Sigmoid colon (tissue), 7 donors: ENCODE data around the gene UBE4A. TPM values are rescaled to one million over a fixed set of nuclear protein-coding genes. Genes with fewer than 3 reads are reported as not detected.

ENCODE experiments used
- DNase-seq: peaks from one replicate; pipeline ENCODE4 v3.0.0-alpha.2; 2019
- H3K27ac ChIP-seq, 4 donors: fragments of 200-600 bp; sonication (generic); one replicate each; pipeline ENCODE4 v1.5.1; 2016 to 2019; ENCODE audit warnings: mild to moderate bottlenecking in 1 of 4
- H3K27me3 ChIP-seq, 3 donors: fragments of 200-600 bp; sonication (generic); one replicate each; pipeline ENCODE4 v1.5.1; 2019; ENCODE audit warnings: mild to moderate bottlenecking in 1 of 3
- H3K36me3 ChIP-seq, 4 donors: fragments of 200-600 bp; sonication (generic); one replicate each; pipeline ENCODE4 v1.5.1; 2016 to 2019
- H3K4me1 ChIP-seq, 4 donors: fragments of 200-600 bp; sonication (generic); one replicate each; pipeline ENCODE4 v1.5.1; 2017 to 2019
- H3K4me3 ChIP-seq, 4 donors: fragments of 200-600 bp; sonication (generic); one replicate each; pipeline ENCODE4 v1.5.1; 2017 to 2019; ENCODE audit warnings: mild to moderate bottlenecking in 2 of 4, moderate library complexity in 1 of 4
- H3K9me3 ChIP-seq, 4 donors: fragments of 200-600 bp in 3 of 4; sonication (generic) in 3 of 4; one replicate each; pipeline versions ENCODE4 v1.5.1 to v1.6.1; 2013 to 2019
- EP300 ChIP-seq, 4 donors: sonication (generic); formaldehyde crosslinking; IDR thresholded peaks; one replicate each; pipeline ENCODE4 v1.6.1; 2017; ENCODE audit warnings: antibody characterized with exemption in 4 of 4
- POLR2A ChIP-seq, 2 donors: fragments of 450-650 bp; IDR thresholded peaks; one replicate each; pipeline ENCODE4 v1.6.1; 2016; ENCODE audit warnings: antibody characterized with exemption in 2 of 2, mild to moderate bottlenecking in 2 of 2, moderate library complexity in 2 of 2
- POLR2AphosphoS5 ChIP-seq, 4 donors: sonication (generic); formaldehyde crosslinking; IDR thresholded peaks; one replicate each; pipeline ENCODE4 v1.6.1; 2017; ENCODE audit warnings: antibody characterized with exemption in 4 of 4
- WGBS, 2 donors: extraction: QIAGEN DNeasy Blood & Tissue Kit; methylation state at CpG; one replicate each; pipeline ENCODE4 v1.1.7; 2013; 5-methylcytosine and 5-hydroxymethylcytosine counted together
- intact Hi-C: fragments of 100-400 bp; cut with DNase I; formaldehyde crosslinking; loops from one replicate; pipeline ENCODE4 v1.15.1; 2023
- polyA plus RNA-seq, 3 donors: library from polyadenylated mRNA; stranded (reverse); fragments of 200-250 nt; gene quantifications; one replicate each; pipeline ENCODE4 v1.2.3, GENCODE V29; 2013
- small RNA-seq, 3 donors: library from RNA; depleted of rRNA; stranded (forward); fragments of <200 nt; gene quantifications; one replicate each; pipeline ENCODE3, GENCODE V24; 2016
- total RNA-seq, 4 donors: library from RNA; depleted of rRNA; stranded (reverse); fragments of >200 nt; gene quantifications; one replicate each; pipeline ENCODE4 v1.1.0, GENCODE V29; 2016
- TF ChIP-seq, protein P1 (sequence below), 4 experiments: fragments of 450-650 bp in 3 of 4; fragments of 200-600 bp in 1 of 4; IDR thresholded peaks; one replicate each; pipeline ENCODE4 v1.5.1; 2016 to 2019; ENCODE audit warnings: antibody characterized with exemption in 4 of 4, mild to moderate bottlenecking in 3 of 4, moderate library complexity in 2 of 4
- donor health status: healthy with polysubstance abuse.
- donor health status: Bipolar disorder and iron deficiency.
- donor health status: healthy.

The UBE4A gene
- total and polyA plus RNA-seq, 7 donors: 2.1 to 37.4 (median 33.8) TPM

DNA sequence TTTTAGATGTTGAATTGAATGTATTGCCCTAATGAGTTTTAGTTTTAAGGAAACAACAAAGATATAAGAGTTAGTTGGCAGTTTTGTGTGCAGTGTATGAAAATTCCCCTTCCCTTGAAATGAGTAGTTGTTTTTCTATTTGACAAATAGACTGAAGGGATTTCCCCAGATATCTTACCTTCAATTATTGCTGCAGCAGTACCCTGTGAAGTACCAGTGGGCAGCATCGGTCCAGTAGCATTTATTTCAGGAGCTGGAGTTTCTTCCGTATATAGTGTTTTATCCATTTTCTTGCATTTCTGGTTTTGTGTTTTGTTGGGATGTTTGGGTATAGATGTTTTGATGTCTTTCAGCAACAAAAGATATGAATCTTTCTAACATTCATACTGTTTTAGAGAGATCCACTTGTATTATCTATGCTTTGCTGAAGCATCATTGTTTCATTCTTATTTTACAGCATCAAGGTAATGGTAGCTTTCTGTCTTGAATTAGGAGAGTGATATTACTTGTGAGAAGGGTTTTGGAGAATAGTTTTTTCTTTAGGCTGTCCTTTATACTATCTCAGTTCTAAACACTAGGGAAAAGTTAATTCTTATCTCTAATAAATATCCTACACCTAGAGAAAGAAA is 84.3 kb downstream of the UBE4A start:
- Histone ChIP-seq H3K27ac (no peak overlapping the region), H3K27me3 (no peaks in the 10 kb centered on the region), H3K36me3 (no peaks in the 10 kb centered on the region), H3K9me3 (no peaks in the 10 kb centered on the region), H3K4me1 (peaks cover 0 to 64% (median 41%) of the 10 kb centered on the region in 4 donors), H3K4me3 (no peak overlapping the region)
- no peak for DNase-seq
- intact Hi-C loops: no loop called here
- TF ChIP-seq EP300 (IDR thresholded peaks at IDR 0.05) (no peak), POLR2A (IDR thresholded peaks at IDR 0.05) (no peak), POLR2AphosphoS5 (IDR thresholded peaks at IDR 0.05) (no peak)
- TF ChIP-seq, protein P1, sequence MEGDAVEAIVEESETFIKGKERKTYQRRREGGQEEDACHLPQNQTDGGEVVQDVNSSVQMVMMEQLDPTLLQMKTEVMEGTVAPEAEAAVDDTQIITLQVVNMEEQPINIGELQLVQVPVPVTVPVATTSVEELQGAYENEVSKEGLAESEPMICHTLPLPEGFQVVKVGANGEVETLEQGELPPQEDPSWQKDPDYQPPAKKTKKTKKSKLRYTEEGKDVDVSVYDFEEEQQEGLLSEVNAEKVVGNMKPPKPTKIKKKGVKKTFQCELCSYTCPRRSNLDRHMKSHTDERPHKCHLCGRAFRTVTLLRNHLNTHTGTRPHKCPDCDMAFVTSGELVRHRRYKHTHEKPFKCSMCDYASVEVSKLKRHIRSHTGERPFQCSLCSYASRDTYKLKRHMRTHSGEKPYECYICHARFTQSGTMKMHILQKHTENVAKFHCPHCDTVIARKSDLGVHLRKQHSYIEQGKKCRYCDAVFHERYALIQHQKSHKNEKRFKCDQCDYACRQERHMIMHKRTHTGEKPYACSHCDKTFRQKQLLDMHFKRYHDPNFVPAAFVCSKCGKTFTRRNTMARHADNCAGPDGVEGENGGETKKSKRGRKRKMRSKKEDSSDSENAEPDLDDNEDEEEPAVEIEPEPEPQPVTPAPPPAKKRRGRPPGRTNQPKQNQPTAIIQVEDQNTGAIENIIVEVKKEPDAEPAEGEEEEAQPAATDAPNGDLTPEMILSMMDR (IDR thresholded peaks at IDR 0.05): no peak
- 68 to 80% methylated on average over 2 of the region's 2 CpGs for WGBS, 2 donors

DNA sequence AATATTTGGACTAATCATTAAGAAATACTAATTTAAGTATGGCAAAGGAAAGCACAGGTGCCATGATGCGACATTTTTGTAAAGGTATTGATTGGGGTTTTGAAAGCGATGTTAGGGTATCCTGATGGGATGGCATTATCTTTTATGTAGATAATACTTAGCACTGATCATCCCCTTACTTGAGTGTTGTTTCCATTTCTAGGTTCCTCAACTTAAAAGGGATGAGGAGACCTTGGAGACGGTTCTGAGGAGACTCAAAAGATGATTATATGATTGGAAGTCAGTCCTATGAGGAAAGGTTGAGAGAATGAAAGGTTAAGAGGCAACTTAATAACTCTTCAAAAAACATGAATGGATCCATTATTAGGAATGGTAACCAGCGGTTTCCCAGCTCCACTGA is 88.0 kb downstream of the UBE4A start:
- intact Hi-C loops: no loop called here
- Histone ChIP-seq H3K9me3 (no peaks in the 10 kb centered on the region), H3K36me3 (no peaks in the 10 kb centered on the region), H3K4me3 (no peak overlapping the region), H3K4me1 (peaks cover 0 to 31% (median 14%) of the 10 kb centered on the region in 4 donors), H3K27me3 (no peaks in the 10 kb centered on the region), H3K27ac (no peak overlapping the region)
- TF ChIP-seq POLR2AphosphoS5 (IDR thresholded peaks at IDR 0.05) (no peak), POLR2A (IDR thresholded peaks at IDR 0.05) (no peak), EP300 (IDR thresholded peaks at IDR 0.05) (no peak)
- TF ChIP-seq, protein P1 (IDR thresholded peaks at IDR 0.05): no peak
- 95 to 97% methylated on average over 4 of the region's 4 CpGs for WGBS, 2 donors
- DNase-seq: no peak

DNA sequence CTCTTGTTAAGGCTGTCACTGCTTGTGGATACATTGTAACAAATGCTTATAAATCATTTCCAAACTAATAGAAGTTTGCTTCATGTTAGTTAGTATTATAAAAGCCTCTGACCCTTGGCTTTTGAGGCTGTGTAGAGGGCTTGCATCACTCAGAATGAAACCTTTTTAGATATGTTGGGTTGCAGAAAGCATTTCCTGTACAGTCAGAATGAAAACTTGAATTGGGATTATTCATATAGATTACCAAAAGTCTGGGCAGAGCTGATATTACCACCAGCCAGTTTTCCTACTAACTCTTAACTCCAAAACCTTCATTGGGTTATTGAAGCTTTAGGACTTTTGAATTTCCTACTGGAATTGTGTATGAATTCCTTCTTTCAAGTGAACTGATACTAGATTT is 88.9 kb downstream of the UBE4A start:
- H3K4me1 ChIP-seq: peaks cover 0 to 22% (median 6%) of the 10 kb centered on the region in 4 donors
- intact Hi-C loops: no loop called here

More for the DNA sequence above, 88.9 kb downstream of the UBE4A start:
- no peak overlapping the region for H3K4me3 ChIP-seq
- H3K27ac ChIP-seq: no peak overlapping the region
- TF ChIP-seq EP300 (IDR thresholded peaks at IDR 0.05) (no peak), POLR2A (IDR thresholded peaks at IDR 0.05) (no peak), POLR2AphosphoS5 (IDR thresholded peaks at IDR 0.05) (no peak)
- TF ChIP-seq, protein P1 (IDR thresholded peaks at IDR 0.05): no peak
- H3K36me3 ChIP-seq: no peaks in the 10 kb centered on the region
- H3K27me3 ChIP-seq: no peaks in the 10 kb centered on the region
- DNase-seq: no peak
- no peaks in the 10 kb centered on the region for H3K9me3 ChIP-seq

Small RNA genes within 50 kb of the gene (small RNA-seq; reads per million reads assigned to genes)
- gene AP001582.1: 0 reads per million in 3 donors

Other genes with a start within 250 kb of the UBE4A start
- gene SCN4B, start 206.8 kb upstream of the UBE4A start, total RNA-seq: 1 to 10 TPM; 1.3 to 2.2 (median 1.5) TPM
- 1 to 10 TPM in 2 of 3 donors, under 1 TPM in 1; 0.92 to 1.3 (median 1.2) TPM for gene SCN4B, start 206.8 kb upstream of the UBE4A start, polyA plus RNA-seq
- gene SCN2B, start 183.0 kb upstream of the UBE4A start, total RNA-seq: 1 to 10 TPM in 3 of 4 donors, under 1 TPM in 1; 0.95 to 1.7 (median 1.2) TPM
- under 1 TPM; 0.23 to 0.74 (median 0.60) TPM for gene SCN2B, start 183.0 kb upstream of the UBE4A start, polyA plus RNA-seq
- gene JAML, start 134.6 kb upstream of the UBE4A start, total RNA-seq: 1 to 10 TPM; 3.3 to 6.1 (median 5.6) TPM
- 10 to 100 TPM in 2 of 3 donors, 1 to 10 TPM in 1; 9.0 to 35.1 (median 16.5) TPM for gene JAML, start 134.6 kb upstream of the UBE4A start, polyA plus RNA-seq
- under 1 TPM; 0.16 to 0.55 (median 0.31) TPM for gene MPZL3, start 107.2 kb upstream of the UBE4A start, total RNA-seq
- 1 to 10 TPM; 2.4 to 6.2 (median 4.4) TPM for gene MPZL3, start 107.2 kb upstream of the UBE4A start, polyA plus RNA-seq
- 10 to 100 TPM in 1 of 4 donors, 1 to 10 TPM in 3; 7.7 to 12.8 (median 8.3) TPM for gene MPZL2, start 95.3 kb upstream of the UBE4A start, total RNA-seq
- 10 to 100 TPM in 2 of 3 donors, 1 to 10 TPM in 1; 9.6 to 27.6 (median 13.9) TPM for gene MPZL2, start 95.3 kb upstream of the UBE4A start, polyA plus RNA-seq
- gene CD3E, start 54.9 kb upstream of the UBE4A start, total RNA-seq: under 1 TPM in 2 of 4 donors, not detected in 2; 0.28 to 0.36 TPM
- 10 to 100 TPM in 1 of 3 donors, 1 to 10 TPM in 1, under 1 TPM in 1; 0.92 to 42.3 (median 1.2) TPM for gene CD3E, start 54.9 kb upstream of the UBE4A start, polyA plus RNA-seq
- gene CD3D, start 16.9 kb upstream of the UBE4A start, total RNA-seq: 1 to 10 TPM in 2 of 4 donors, not detected in 2; 1.4 to 1.7 TPM
- 10 to 100 TPM in 1 of 3 donors, 1 to 10 TPM in 1, not detected in 1; 2.5 to 57.0 TPM for gene CD3D, start 16.9 kb upstream of the UBE4A start, polyA plus RNA-seq
- 1 to 10 TPM in 1 of 4 donors, under 1 TPM in 2, not detected in 1; 0.66 to 3.5 (median 0.71) TPM for gene CD3G, start 15.3 kb upstream of the UBE4A start, total RNA-seq
- gene CD3G, start 15.3 kb upstream of the UBE4A start, polyA plus RNA-seq: 1 to 10 TPM in 1 of 3 donors, not detected in 2; 7.8 TPM
- 100 to 1,000 TPM in 2 of 4 donors, 10 to 100 TPM in 2; 54.7 to 141 (median 84.8) TPM for gene ATP5MG, start 42.0 kb downstream of the UBE4A start, total RNA-seq
- 100 to 1,000 TPM; 232 to 559 (median 315) TPM for gene ATP5MG, start 42.0 kb downstream of the UBE4A start, polyA plus RNA-seq
- gene KMT2A, start 76.9 kb downstream of the UBE4A start, total RNA-seq: 10 to 100 TPM; 42.9 to 93.9 (median 62.8) TPM
- gene KMT2A, start 76.9 kb downstream of the UBE4A start, polyA plus RNA-seq: 10 to 100 TPM in 1 of 3 donors, 1 to 10 TPM in 2; 5.3 to 21.3 (median 5.4) TPM
- 1 to 10 TPM in 3 of 4 donors, not detected in 1; 1.1 to 3.3 (median 1.6) TPM for gene TTC36, start 167.9 kb downstream of the UBE4A start, total RNA-seq
- gene TTC36, start 167.9 kb downstream of the UBE4A start, polyA plus RNA-seq: under 1 TPM in 1 of 3 donors, not detected in 2; 0.13 TPM
- 10 to 100 TPM; 20.9 to 35.2 (median 31.8) TPM for gene TMEM25, start 171.6 kb downstream of the UBE4A start, total RNA-seq
- gene TMEM25, start 171.6 kb downstream of the UBE4A start, polyA plus RNA-seq: 1 to 10 TPM; 2.5 to 6.4 (median 3.6) TPM
- gene IFT46, start 206.3 kb downstream of the UBE4A start, total RNA-seq: 10 to 100 TPM; 23.8 to 65.8 (median 49.9) TPM
- gene IFT46, start 206.3 kb downstream of the UBE4A start, polyA plus RNA-seq: 10 to 100 TPM in 1 of 3 donors, 1 to 10 TPM in 2; 8.1 to 12.6 (median 9.3) TPM
- 10 to 100 TPM; 74.9 to 88.3 (median 82.4) TPM for gene ARCN1, start 212.8 kb downstream of the UBE4A start, total RNA-seq
- gene ARCN1, start 212.8 kb downstream of the UBE4A start, polyA plus RNA-seq: 100 to 1,000 TPM in 1 of 3 donors, 10 to 100 TPM in 2; 83.2 to 105 (median 88.9) TPM
- 100 to 1,000 TPM in 2 of 4 donors, 10 to 100 TPM in 2; 51.8 to 126 (median 94.6) TPM for gene PHLDB1, start 248.0 kb downstream of the UBE4A start, total RNA-seq
- gene PHLDB1, start 248.0 kb downstream of the UBE4A start, polyA plus RNA-seq: 10 to 100 TPM; 33.6 to 44.4 (median 34.9) TPM